ENCODE results near the gene GRAP. TPM values are rescaled to one million over a fixed set of nuclear protein-coding genes. Genes with fewer than 3 reads are reported as not detected.

GRAP gene
- total RNA-seq, 2 experiments from 2014 or later = 9.6 to 9.9 TPM

DNA sequence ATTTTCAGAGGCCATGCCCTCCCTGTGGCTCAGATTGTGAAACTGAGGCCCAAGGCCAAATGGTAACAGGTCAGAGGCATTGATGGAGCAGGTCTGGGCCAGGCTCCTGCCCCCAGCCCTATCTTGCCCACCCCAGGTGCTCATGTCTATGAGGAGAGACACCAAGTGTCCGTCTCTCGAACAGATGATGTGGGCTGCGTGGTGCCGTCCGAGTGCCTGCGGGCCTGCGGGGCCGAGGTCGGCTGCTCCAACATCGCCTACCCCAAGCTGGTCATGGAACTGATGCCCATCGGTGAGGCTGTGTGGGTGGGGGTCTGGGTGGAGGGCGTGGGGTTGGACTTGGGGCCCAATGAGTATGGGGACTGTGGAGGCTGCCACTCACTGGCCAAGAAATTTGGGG is 33.5 kb downstream of the GRAP start:
- Mint-ChIP-seq H3K9me3 (no peaks in the 10 kb centered on the region), H3K4me3 (no peak overlapping the region), H3K27ac (no peak overlapping the region), H3K36me3 (no peaks in the 10 kb centered on the region), H3K27me3 (peaks cover 2% of the 10 kb centered on the region), H3K4me1 (ENCODE audit: low read depth) (no peaks in the 10 kb centered on the region)
- ChIA-PET POLR2A (no interaction called here), CTCF (no interaction called here)
- intact Hi-C loops (cut with micrococcal nuclease) = no loop called here
- no peak for DNase-seq

- no peak overlapping the region for H3K4me3 Mint-ChIP-seq
- H3K36me3 Mint-ChIP-seq = no peaks in the 10 kb centered on the region
- no peak overlapping the region for H3K27ac Mint-ChIP-seq
- CTCF ChIA-PET = no interaction called here
- intact Hi-C loops (cut with micrococcal nuclease) = no loop called here
- POLR2A ChIA-PET = no interaction called here
- H3K27me3 Mint-ChIP-seq = peaks cover 2% of the 10 kb centered on the region
- no peaks in the 10 kb centered on the region for H3K4me1 Mint-ChIP-seq (ENCODE audit: low read depth)
- H3K9me3 Mint-ChIP-seq = no peaks in the 10 kb centered on the region
- no peak for DNase-seq
These were observed 34.3 kb downstream of the GRAP start for GRCh38 chr17:19012171-19013080.

DNA sequence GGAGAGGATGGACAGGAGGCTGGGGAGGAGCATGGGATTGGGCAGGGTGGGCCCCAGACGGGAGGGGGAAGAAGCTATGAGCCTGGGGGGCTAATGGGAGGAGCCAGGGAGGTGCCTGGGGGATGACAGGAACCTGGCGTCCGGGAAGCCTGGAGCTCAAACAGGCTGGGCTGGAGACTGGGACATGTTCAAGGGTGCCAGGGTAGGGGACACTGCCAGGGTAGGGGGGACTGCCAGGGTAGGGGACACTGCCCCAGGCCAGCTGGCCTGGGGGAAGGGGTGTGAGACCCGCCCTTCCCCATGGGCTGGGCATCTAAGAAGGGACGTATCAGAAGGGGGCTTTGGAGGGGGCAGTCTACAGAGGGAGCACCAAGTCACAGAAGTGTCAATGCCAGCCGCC is 35.2 kb downstream of the GRAP start:
- no peaks in the 10 kb centered on the region for H3K4me1 Mint-ChIP-seq (ENCODE audit: low read depth)
- POLR2A ChIA-PET = no interaction called here
- no peak overlapping the region for H3K4me3 Mint-ChIP-seq
- H3K27ac Mint-ChIP-seq = no peak overlapping the region
- H3K36me3 Mint-ChIP-seq = no peaks in the 10 kb centered on the region
- no peak for DNase-seq
- CTCF ChIA-PET = no interaction called here
- H3K9me3 Mint-ChIP-seq = no peaks in the 10 kb centered on the region
- no peaks in the 10 kb centered on the region for H3K27me3 Mint-ChIP-seq
- intact Hi-C loops (cut with micrococcal nuclease) = no loop called here

- CTCF ChIA-PET = no interaction called here
- POLR2A ChIA-PET = no interaction called here
- H3K27me3 Mint-ChIP-seq = no peaks in the 10 kb centered on the region
- H3K4me1 Mint-ChIP-seq (ENCODE audit: low read depth) = no peaks in the 10 kb centered on the region
- intact Hi-C loops (cut with micrococcal nuclease) = no loop called here
- no peak overlapping the region for H3K27ac Mint-ChIP-seq
- no peaks in the 10 kb centered on the region for H3K36me3 Mint-ChIP-seq
- DNase-seq = no peak
- H3K4me3 Mint-ChIP-seq = no peak overlapping the region
- no peaks in the 10 kb centered on the region for H3K9me3 Mint-ChIP-seq
These were observed 35.8 kb downstream of the GRAP start for GRCh38 chr17:19010729-19011505.

GRCh38 chr17:19009970-19010369 is 36.8 kb downstream of the GRAP start:
- no peaks in the 10 kb centered on the region for H3K9me3 Mint-ChIP-seq
- H3K27ac Mint-ChIP-seq = no peak overlapping the region
- no peaks in the 10 kb centered on the region for H3K27me3 Mint-ChIP-seq
- ChIA-PET POLR2A (no interaction called here), CTCF (no interaction called here)
- H3K4me1 Mint-ChIP-seq (ENCODE audit: low read depth) = peaks cover under 1% of the 10 kb centered on the region
- intact Hi-C loops (cut with micrococcal nuclease) = loop anchor here (10.0 kb wide), 1 partner anchor 155 kb away; the partner anchor contains the start of gene PRPSAP2
- DNase-seq = no peak
- H3K36me3 Mint-ChIP-seq = no peaks in the 10 kb centered on the region
- H3K4me3 Mint-ChIP-seq = no peak overlapping the region

DNA sequence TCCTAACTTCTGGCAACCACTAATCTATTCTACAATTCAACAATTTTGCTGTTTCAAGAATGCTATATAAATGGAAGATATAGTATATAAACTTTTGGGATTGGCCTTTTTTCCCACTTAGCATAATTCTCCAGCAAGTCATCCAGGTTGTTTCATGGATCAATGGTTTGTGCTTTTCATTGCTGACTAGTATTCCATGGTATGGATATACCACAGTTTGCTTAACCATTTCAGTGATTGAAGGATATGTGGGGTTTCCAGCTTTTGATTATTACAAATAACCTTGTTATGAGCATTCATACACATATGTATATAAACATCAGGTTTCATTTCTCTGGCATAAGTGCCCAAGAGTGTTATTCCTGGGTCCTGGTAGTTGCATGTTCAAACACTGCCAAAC is 40.1 kb downstream of the GRAP start:
- Mint-ChIP-seq H3K4me1 (ENCODE audit: low read depth) (peaks cover 21% of the 10 kb centered on the region), H3K27ac (no peak overlapping the region), H3K4me3 (no peak overlapping the region), H3K36me3 (peaks cover 12% of the 10 kb centered on the region), H3K27me3 (no peaks in the 10 kb centered on the region), H3K9me3 (no peaks in the 10 kb centered on the region)
- intact Hi-C loops (cut with micrococcal nuclease) = loop anchor here (10.0 kb wide), 1 partner anchor 152 kb away; the partner anchor contains the start of gene PRPSAP2
- POLR2A ChIA-PET = interaction anchor here (0.6 kb wide), 1 partner anchor 221 kb away, joined by 4 read pairs; no protein-coding TSS in a partner anchor
- DNase-seq = no peak
- CTCF ChIA-PET = interaction anchor here (1.1 to 1.2 kb wide), 2 partner anchors 45 to 790 kb away, joined by 3 to 7 read pairs; no protein-coding TSS in a partner anchor

- Mint-ChIP-seq H3K4me3 (no peak overlapping the region), H3K27ac (peak overlapping the region; percentile 62), H3K36me3 (peaks cover 15% of the 10 kb centered on the region), H3K9me3 (no peaks in the 10 kb centered on the region), H3K4me1 (ENCODE audit: low read depth) (peaks cover 29% of the 10 kb centered on the region), H3K27me3 (no peaks in the 10 kb centered on the region)
- no peak for DNase-seq
- ChIA-PET CTCF (interaction anchor here (1.1 kb wide), 1 partner anchor 789 kb away, joined by 3 read pairs; no protein-coding TSS in a partner anchor), POLR2A (interaction anchor here (0.6 kb wide), 1 partner anchor 220 kb away, joined by 4 read pairs; no protein-coding TSS in a partner anchor)
- intact Hi-C loops (cut with micrococcal nuclease) = loop anchor here (2.0 to 10.0 kb wide), 2 partner anchors 45 to 151 kb away; partner anchors contain the start of gene PRPSAP2
These were observed 40.8 kb downstream of the GRAP start for GRCh38 chr17:19005789-19006430.

DNA sequence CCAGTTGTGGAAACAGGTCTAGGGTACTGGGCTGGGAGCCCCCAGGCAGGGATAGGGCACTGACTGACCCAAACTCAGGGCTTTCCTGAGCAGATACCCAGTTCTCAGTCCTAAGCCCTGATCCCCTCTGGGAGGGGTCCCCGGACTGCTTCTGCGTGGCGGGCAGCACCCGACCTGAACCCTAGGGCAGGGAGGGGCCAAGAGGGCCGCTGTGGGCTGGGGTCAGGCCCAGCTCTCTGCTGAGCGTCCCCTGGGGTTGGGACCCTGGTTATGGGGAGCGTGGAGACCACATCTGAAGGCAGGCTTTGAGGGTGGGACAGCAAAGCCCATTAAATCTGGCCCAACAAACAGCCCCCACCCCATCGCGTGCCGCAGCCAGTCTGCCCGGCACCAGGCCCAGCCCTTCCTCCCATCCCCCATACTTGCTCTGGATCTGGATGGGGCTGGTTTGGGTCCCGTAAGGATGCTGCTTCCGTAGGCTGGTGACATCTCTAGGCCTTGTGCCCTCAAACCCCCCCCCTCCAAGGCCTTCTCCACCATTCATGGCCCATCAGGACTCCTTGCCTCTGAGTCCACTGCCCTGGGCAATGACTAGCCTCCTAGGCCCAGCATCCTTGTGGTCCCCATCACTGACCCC is 41.5 kb downstream of the GRAP start:
- ChIA-PET POLR2A (interaction anchor here (0.7 to 1.1 kb wide), 4 partner anchors 18 to 146 kb away, joined by 3 read pairs; no protein-coding TSS in a partner anchor), CTCF (interaction anchor here (0.5 to 3.5 kb wide), 3 partner anchors 44 to 788 kb away, joined by 3 to 32 read pairs (median 3); no protein-coding TSS in a partner anchor)
- H3K27ac Mint-ChIP-seq = peak overlapping the region; percentile 86
- no peaks in the 10 kb centered on the region for H3K27me3 Mint-ChIP-seq
- peaks cover 19% of the 10 kb centered on the region for H3K36me3 Mint-ChIP-seq
- intact Hi-C loops (cut with micrococcal nuclease) = loop anchor here (2.0 to 10.0 kb wide), 2 partner anchors 44 to 150 kb away; partner anchors contain the start of gene PRPSAP2
- no peak for DNase-seq
- H3K4me1 Mint-ChIP-seq (ENCODE audit: low read depth) = peaks cover 33% of the 10 kb centered on the region
- H3K4me3 Mint-ChIP-seq = peak overlapping the region; percentile 67
- H3K9me3 Mint-ChIP-seq = no peaks in the 10 kb centered on the region

- intact Hi-C loops (cut with micrococcal nuclease) = loop anchor here (2.0 to 10.0 kb wide), 2 partner anchors 44 to 150 kb away; partner anchors contain the start of gene PRPSAP2
These were observed 42.2 kb downstream of the GRAP start, which contains the start of gene FAM83G for GRCh38 chr17:19004421-19005136. FAM83G (minus strand) TSS chr17:19004764; CDS start chr17:19004041, 723 bp downstream.

GRCh38 chr17:19003543-19004420 is 43.0 kb downstream of the GRAP start:
- CTCF ChIA-PET = interaction anchor here (0.8 to 3.5 kb wide), 2 partner anchors 43 to 378 kb away, joined by 3 to 32 read pairs; no protein-coding TSS in a partner anchor
- Mint-ChIP-seq H3K36me3 (peaks cover 19% of the 10 kb centered on the region), H3K27me3 (no peaks in the 10 kb centered on the region), H3K4me1 (ENCODE audit: low read depth) (peaks cover 33% of the 10 kb centered on the region), H3K9me3 (no peaks in the 10 kb centered on the region), H3K27ac (peak overlapping the region; percentile 90), H3K4me3 (peak overlapping the region; percentile 90)
- POLR2A ChIA-PET = interaction anchor here (1.0 to 1.1 kb wide), 2 partner anchors 29 to 145 kb away, joined by 3 read pairs; no protein-coding TSS in a partner anchor
- intact Hi-C loops (cut with micrococcal nuclease) = loop anchor here (2.0 to 10.0 kb wide), 2 partner anchors 43 to 149 kb away; partner anchors contain the start of gene PRPSAP2
- DNase-seq = peak; percentile 64

More at GRCh38 chr17:19004421-19005136, 42.2 kb downstream of the GRAP start, which contains the start of gene FAM83G:
- DNase-seq = peak; percentile 94
- Mint-ChIP-seq H3K4me3 (peak within 1 kb of the TSS; percentile 90), H3K9me3 (no peaks in the 10 kb centered on the region), H3K27me3 (no peaks in the 10 kb centered on the region), H3K27ac (peak within 1 kb of the TSS; percentile 90), H3K4me1 (ENCODE audit: low read depth) (peaks cover 33% of the 10 kb centered on the region), H3K36me3 (peaks cover 19% of the 10 kb centered on the region)
- ChIA-PET POLR2A (interaction anchor here (0.7 to 1.1 kb wide), 4 partner anchors 18 to 146 kb away, joined by 3 read pairs; no protein-coding TSS in a partner anchor), CTCF (interaction anchor here (0.5 to 3.5 kb wide), 2 partner anchors 44 to 781 kb away, joined by 3 to 32 read pairs; no protein-coding TSS in a partner anchor)

Data from activated CD4-positive, alpha-beta memory T cell treated with anti-CD3 and anti-CD28 coated beads for 36 hours (primary cell).